Hypothalamus (tissue), 51 donors: Measurements from ENCODE around the gene PCNT.
A peak's percentile ranks its signal among the peaks of the same experiment; 100 is the strongest.

Experiments used
- DNase-seq, 51 donors: peaks; one replicate each; lab custom pipeline; 2025; lab: John Stamatoyannopoulos, UW

Gene PCNT

GRCh38 chr21:46376856-46377453 lies 53.0 kb downstream of the PCNT start:
- DNase-seq, result no peak

- no peak for DNase-seq
Measured at GRCh38 chr21:46377789-46378188, 53.8 kb downstream of the PCNT start.

- DNase-seq, result no peak
Measured at GRCh38 chr21:46379105-46379504, 55.1 kb downstream of the PCNT start.

- DNase-seq, result no peak
Measured at GRCh38 chr21:46379691-46380090, 55.7 kb downstream of the PCNT start.

GRCh38 chr21:46381541-46381940 lies 57.6 kb downstream of the PCNT start:
- no peak for DNase-seq

- no peak for DNase-seq
Measured at GRCh38 chr21:46384556-46384955, 60.6 kb downstream of the PCNT start.

- DNase-seq, result no peak
Measured at GRCh38 chr21:46385846-46386733, 62.1 kb downstream of the PCNT start.

- DNase-seq, result no peak
Measured at GRCh38 chr21:46386734-46387088, 62.8 kb downstream of the PCNT start.

- DNase-seq, result no peak
Measured at GRCh38 chr21:46388206-46388880, 64.4 kb downstream of the PCNT start.

- peak in 1 of 51 donors; percentile 39 for DNase-seq
Measured at GRCh38 chr21:46388896-46389295, 64.9 kb downstream of the PCNT start.

GRCh38 chr21:46390603-46391545 lies 66.9 kb downstream of the PCNT start:
- DNase-seq, result no peak

GRCh38 chr21:46391773-46392172 lies 67.8 kb downstream of the PCNT start:
- no peak for DNase-seq

GRCh38 chr21:46392921-46393320 lies 69.0 kb downstream of the PCNT start:
- peak in 1 of 51 donors; percentile 50 for DNase-seq

GRCh38 chr21:46393451-46393940 lies 69.5 kb downstream of the PCNT start:
- no peak for DNase-seq

GRCh38 chr21:46393941-46394594 lies 70.1 kb downstream of the PCNT start:
- peak in 2 of 51 donors; percentile 18 to 26 for DNase-seq

- DNase-seq, result peak in 2 of 51 donors; percentile 14 to 16
Measured at GRCh38 chr21:46394595-46395104, 70.7 kb downstream of the PCNT start.

- DNase-seq, result no peak
Measured at GRCh38 chr21:46397211-46397905, 73.4 kb downstream of the PCNT start.

GRCh38 chr21:46397993-46398392 lies 74.0 kb downstream of the PCNT start:
- no peak for DNase-seq

GRCh38 chr21:46399129-46399528 lies 75.2 kb downstream of the PCNT start:
- DNase-seq, result no peak
